ENCODE measurements around the gene TMEM167B. TPM values are rescaled to one million over a fixed set of nuclear protein-coding genes. Genes with fewer than 3 reads are reported as not detected.

The TMEM167B gene
- total RNA-seq, 1 donor from 2014 or later = 27.1 TPM

DNA sequence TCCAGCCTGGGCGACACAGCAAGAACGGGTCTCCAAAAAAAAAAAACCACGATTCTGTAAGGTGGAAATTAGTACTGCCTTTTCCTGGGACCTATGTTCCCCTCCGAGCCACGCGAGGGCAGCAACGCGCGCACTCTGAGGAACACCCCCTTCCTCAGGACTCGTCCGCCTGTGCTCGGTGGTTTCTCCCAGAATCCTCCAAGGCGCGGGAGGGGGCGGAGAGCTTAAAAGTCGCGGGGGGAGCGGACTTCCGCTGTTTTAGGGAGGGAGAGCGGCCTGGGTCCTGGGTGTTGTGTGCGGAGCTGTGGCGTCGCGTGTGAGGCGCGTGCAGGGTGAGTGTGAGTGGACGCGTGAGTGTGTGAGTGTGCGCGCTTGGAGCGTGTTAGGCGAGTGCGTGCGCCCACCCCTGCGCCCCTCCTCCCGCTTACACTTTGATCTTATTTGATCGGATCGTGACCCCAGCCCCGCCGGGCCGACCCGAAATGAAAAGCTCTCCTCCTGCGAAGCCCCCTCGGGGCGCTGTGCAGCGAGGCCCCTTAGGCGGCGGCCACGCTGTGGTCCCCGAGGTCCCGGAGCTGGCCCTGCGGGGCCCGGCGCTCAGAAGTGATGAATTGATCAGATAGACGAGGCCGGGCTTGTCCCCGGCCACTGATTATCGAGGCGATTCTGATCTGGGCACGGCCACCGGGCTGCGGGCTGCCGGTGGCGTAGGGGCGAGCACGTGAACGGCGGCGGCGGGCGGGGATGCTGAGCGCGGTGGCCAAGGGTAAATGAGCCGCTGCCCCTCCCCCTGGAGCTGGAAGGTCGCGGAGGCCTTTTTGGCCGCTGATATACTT lies 9.6 kb downstream of the TMEM167B start:
- peak; percentile 91 for DNase-seq (ENCODE audit: low spot score, unreplicated experiment)
- TF ChIP-seq CTCF (IDR thresholded peaks at IDR 0.05; ENCODE audit: unreplicated experiment) = peak; percentile 82
- Mint-ChIP-seq H3K27ac (peak overlapping the region; percentile 96), H3K36me3 (ENCODE audit: insufficient read depth) (peaks cover 4% of the 10 kb centered on the region), H3K4me3 (ENCODE audit: low read depth) (peak overlapping the region; percentile 96), H3K27me3 (no peaks in the 10 kb centered on the region), H3K9me3 (ENCODE audit: low read depth) (no peaks in the 10 kb centered on the region), H3K4me1 (ENCODE audit: low read depth) (peaks cover 11% of the 10 kb centered on the region)

DNA sequence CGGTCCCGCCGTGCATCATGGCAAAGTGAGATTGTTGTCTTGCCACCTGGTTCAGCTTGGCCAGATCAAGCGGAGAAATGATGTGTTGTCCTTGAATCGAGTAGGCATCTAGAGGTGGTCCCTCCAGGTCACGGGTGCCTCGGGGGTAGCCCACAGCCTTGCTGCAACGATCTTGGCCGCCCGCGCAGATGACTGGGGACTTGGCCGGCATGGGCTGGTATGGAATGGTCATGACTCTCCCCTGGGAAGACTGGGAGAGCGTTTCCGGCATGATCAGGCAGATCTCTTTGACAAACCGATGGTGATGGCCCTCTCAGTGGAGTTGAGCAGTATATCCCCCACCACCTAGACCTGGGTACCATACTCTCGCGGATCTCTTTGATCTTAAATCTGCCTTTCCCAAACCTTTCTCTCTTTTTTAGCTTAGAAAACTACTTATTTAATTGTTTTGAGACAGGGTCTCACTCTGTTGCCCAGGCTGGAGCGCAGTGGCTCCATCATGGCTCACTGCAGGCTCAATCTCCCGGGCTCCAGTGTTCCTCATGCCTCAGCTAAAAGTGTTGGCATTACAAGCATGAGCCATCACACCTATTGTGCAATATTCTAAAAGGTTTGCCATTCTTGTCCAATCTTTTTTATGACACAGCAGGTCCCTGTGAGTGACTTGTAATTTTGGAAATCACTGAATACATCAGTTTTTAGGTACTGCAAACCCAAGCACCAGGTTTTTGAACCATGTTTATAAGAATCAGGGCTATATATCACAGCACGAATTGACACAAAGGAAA lies 14.0 kb downstream of the TMEM167B start:
- H3K4me1 Mint-ChIP-seq (ENCODE audit: low read depth) = peaks cover 9% of the 10 kb centered on the region
- H3K36me3 Mint-ChIP-seq (ENCODE audit: insufficient read depth) = peaks cover 4% of the 10 kb centered on the region
- peaks cover 5% of the 10 kb centered on the region for H3K27me3 Mint-ChIP-seq
- no peak for DNase-seq (ENCODE audit: low spot score, unreplicated experiment)
- H3K4me3 Mint-ChIP-seq (ENCODE audit: low read depth) = no peak overlapping the region
- no peaks in the 10 kb centered on the region for H3K9me3 Mint-ChIP-seq (ENCODE audit: low read depth)
- H3K27ac Mint-ChIP-seq = peak overlapping the region; percentile 59
- TF ChIP-seq CTCF (IDR thresholded peaks at IDR 0.05; ENCODE audit: unreplicated experiment) = no peak

DNA sequence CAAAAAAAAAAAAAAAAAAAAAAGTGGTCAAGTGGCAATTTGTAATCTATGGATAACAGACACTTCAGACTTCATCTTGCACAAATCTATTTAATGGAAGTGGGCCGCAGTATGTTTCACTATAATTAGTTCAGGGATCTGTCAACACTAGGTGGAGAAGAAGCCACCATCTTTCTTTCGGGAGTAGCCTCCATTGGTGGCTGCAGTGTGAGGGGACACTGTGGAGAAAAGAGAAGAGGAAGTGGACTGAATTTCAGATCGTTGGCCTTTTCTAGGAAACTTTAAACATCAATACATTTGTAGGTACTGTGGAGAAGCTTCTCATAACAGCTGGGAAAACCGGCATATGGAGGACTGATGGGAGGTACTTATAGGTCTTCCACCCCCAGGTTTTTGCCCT lies 15.3 kb downstream of the TMEM167B start:
- Mint-ChIP-seq H3K9me3 (ENCODE audit: low read depth) (no peaks in the 10 kb centered on the region), H3K27ac (no peak overlapping the region), H3K36me3 (ENCODE audit: insufficient read depth) (peaks cover 3% of the 10 kb centered on the region), H3K27me3 (peaks cover 15% of the 10 kb centered on the region), H3K4me1 (ENCODE audit: low read depth) (peaks cover 11% of the 10 kb centered on the region), H3K4me3 (ENCODE audit: low read depth) (no peak overlapping the region)
- no peak for DNase-seq (ENCODE audit: low spot score, unreplicated experiment)
- no peak for TF ChIP-seq CTCF (IDR thresholded peaks at IDR 0.05; ENCODE audit: unreplicated experiment)

GRCh38 chr1:109107785-109108184 lies 17.2 kb downstream of the TMEM167B start:
- no peaks in the 10 kb centered on the region for H3K36me3 Mint-ChIP-seq (ENCODE audit: insufficient read depth)
- H3K27me3 Mint-ChIP-seq = peaks cover 30% of the 10 kb centered on the region
- no peak overlapping the region for H3K27ac Mint-ChIP-seq
- H3K4me1 Mint-ChIP-seq (ENCODE audit: low read depth) = peaks cover 10% of the 10 kb centered on the region
- TF ChIP-seq CTCF (IDR thresholded peaks at IDR 0.05; ENCODE audit: unreplicated experiment) = no peak
- H3K4me3 Mint-ChIP-seq (ENCODE audit: low read depth) = no peak overlapping the region
- DNase-seq (ENCODE audit: low spot score, unreplicated experiment) = no peak
- H3K9me3 Mint-ChIP-seq (ENCODE audit: low read depth) = no peaks in the 10 kb centered on the region

- no peak for DNase-seq (ENCODE audit: low spot score, unreplicated experiment)
- Mint-ChIP-seq H3K4me3 (ENCODE audit: low read depth) (no peak overlapping the region), H3K27me3 (peaks cover 50% of the 10 kb centered on the region), H3K27ac (no peak overlapping the region), H3K36me3 (ENCODE audit: insufficient read depth) (no peaks in the 10 kb centered on the region), H3K4me1 (ENCODE audit: low read depth) (peaks cover 14% of the 10 kb centered on the region), H3K9me3 (ENCODE audit: low read depth) (no peaks in the 10 kb centered on the region)
- TF ChIP-seq CTCF (IDR thresholded peaks at IDR 0.05; ENCODE audit: unreplicated experiment) = no peak
Measured at GRCh38 chr1:109109906-109110305, 19.3 kb downstream of the TMEM167B start.

Measured in progenitor cell of endocrine pancreas (in vitro differentiated cells).